ENCODE data around the gene ACTN1.

- no peak for TF ChIP-seq CTCF (IDR thresholded peaks at IDR 0.05)
- no peak for TF ChIP-seq POLR2AphosphoS5 (IDR thresholded peaks at IDR 0.05; ENCODE audit: low read depth, low read length)
- TF ChIP-seq TCF12 (IDR thresholded peaks at IDR 0.05), result no peak
- no peak for TF ChIP-seq TAF1 (IDR thresholded peaks at IDR 0.05; ENCODE audit: borderline replicate concordance, low read depth, low read length)
- TF ChIP-seq REST (IDR thresholded peaks at IDR 0.05; ENCODE audit: low read depth, low read length), result no peak
- 0 out of 2 replicates have a peak, but pooled peaks have one; percentile 9 for TF ChIP-seq GATA2 (CRISPR knock-in tag; IDR thresholded peaks at IDR 0.05)
- no peak for TF ChIP-seq EZH2phosphoT487 (IDR thresholded peaks at IDR 0.05; ENCODE audit: borderline replicate concordance, low read depth)
- no peak for TF ChIP-seq EP300 (IDR thresholded peaks at IDR 0.05; ENCODE audit: borderline replicate concordance in 1 of 2, low read depth in 1 of 2, low read length in 1 of 2)
- no peak for TF ChIP-seq CHD2 (IDR thresholded peaks at IDR 0.05; ENCODE audit: low read length, partially characterized antibody)
- no peak for TF ChIP-seq SMC3 (IDR thresholded peaks at IDR 0.05; ENCODE audit: low read depth, low read length)
- no peak for TF ChIP-seq TEAD4 (IDR thresholded peaks at IDR 0.05; ENCODE audit: borderline replicate concordance, insufficient read depth)
- no peak for TF ChIP-seq YY1 (IDR thresholded peaks at IDR 0.05; ENCODE audit: low read depth)
- TF ChIP-seq FOXM1 (IDR thresholded peaks at IDR 0.05; ENCODE audit: low read depth), result no peak
- TF ChIP-seq NFIC (IDR thresholded peaks at IDR 0.05; ENCODE audit: borderline replicate concordance), result no peak
Observed at GRCh38 chr14:68944162-68944561, 34.9 kb downstream of the ACTN1 start.
